ENCODE data around the gene SLC34A3.

Gene SLC34A3

GRCh38 chr9:137269231-137269772, 38.6 kb downstream of the SLC34A3 start:
- Histone ChIP-seq H3K27ac (replicated peaks) (no peak overlapping the region), H3K4me3 (replicated peaks; ENCODE audit: insufficient read depth, low read length) (no peak overlapping the region), H3K27me3 (ENCODE audit: insufficient read depth, poor library complexity, severe bottlenecking) (no peaks in the 10 kb centered on the region)
- no peak for DNase-seq (ENCODE audit: low read depth in 1 of 2, low spot score in 1 of 2)
- TF ChIP-seq REST (IDR thresholded peaks at IDR 0.05; ENCODE audit: insufficient replicate concordance, low read depth) (no peak), CTCF (IDR thresholded peaks at IDR 0.05; ENCODE audit: insufficient read depth, low read length) (no peak), SPI1 (IDR thresholded peaks at IDR 0.05; ENCODE audit: borderline replicate concordance, low read depth) (no peak), POLR2AphosphoS5 (IDR thresholded peaks at IDR 0.05; ENCODE audit: low read depth) (no peak), GABPA (IDR thresholded peaks at IDR 0.05; ENCODE audit: low read depth) (no peak)

- peak in 1 of 2 experiments; percentile 83 for DNase-seq (ENCODE audit: low read depth in 1 of 2, low spot score in 1 of 2)
- no peak overlapping the region for H3K4me3 ChIP-seq (replicated peaks; ENCODE audit: insufficient read depth, low read length)
- TF ChIP-seq GABPA (IDR thresholded peaks at IDR 0.05; ENCODE audit: low read depth) (no peak), POLR2AphosphoS5 (IDR thresholded peaks at IDR 0.05; ENCODE audit: low read depth) (peak; percentile 42; the same call in 1 of the 2 replicates), REST (IDR thresholded peaks at IDR 0.05; ENCODE audit: insufficient replicate concordance, low read depth) (no peak), CTCF (IDR thresholded peaks at IDR 0.05; ENCODE audit: insufficient read depth, low read length) (no peak), SPI1 (IDR thresholded peaks at IDR 0.05; ENCODE audit: borderline replicate concordance, low read depth) (no peak)
- H3K27me3 ChIP-seq (ENCODE audit: insufficient read depth, poor library complexity, severe bottlenecking) = no peaks in the 10 kb centered on the region
- peak overlapping the region; percentile 73 for H3K27ac ChIP-seq (replicated peaks)
These were observed 40.4 kb downstream of the SLC34A3 start for GRCh38 chr9:137270929-137271695.

GRCh38 chr9:137271696-137272076, 41.0 kb downstream of the SLC34A3 start:
- TF ChIP-seq POLR2AphosphoS5 (IDR thresholded peaks at IDR 0.05; ENCODE audit: low read depth) (no peak), REST (IDR thresholded peaks at IDR 0.05; ENCODE audit: insufficient replicate concordance, low read depth) (no peak), GABPA (IDR thresholded peaks at IDR 0.05; ENCODE audit: low read depth) (no peak), SPI1 (IDR thresholded peaks at IDR 0.05; ENCODE audit: borderline replicate concordance, low read depth) (no peak), CTCF (IDR thresholded peaks at IDR 0.05; ENCODE audit: insufficient read depth, low read length) (no peak)
- Histone ChIP-seq H3K27me3 (ENCODE audit: insufficient read depth, poor library complexity, severe bottlenecking) (no peaks in the 10 kb centered on the region), H3K4me3 (replicated peaks; ENCODE audit: insufficient read depth, low read length) (no peak overlapping the region), H3K27ac (replicated peaks) (peak overlapping the region; percentile 73)
- DNase-seq (ENCODE audit: low read depth in 1 of 2, low spot score in 1 of 2) = no peak

Measured in HL-60 (cell line).